T-helper 1 cell treated with Interleukin-12 subunit alpha and Interleukin-12 subunit beta and Interleukin-4 antibody, amounts not matched to agents 30 ng/mL and 1 ng/mL, for 36 hours (primary cell): ENCODE results near the gene DHX16. TPM values are rescaled to one million over a fixed set of nuclear protein-coding genes. Genes with fewer than 3 reads are reported as not detected.

ENCODE experiments used
- intact Hi-C: fragments of 100-400 bp; cut with micrococcal nuclease; formaldehyde crosslinking; loops from one replicate; pipeline ENCODE4 v1.15.1; 2024
- total RNA-seq: library from RNA; stranded (reverse); gene quantifications from 2 replicates; pipeline ENCODE4 v1.2.3, GENCODE V29; 2022

DHX16 gene
- total RNA-seq, 1 donor from 2014 or later: 51.0 TPM

- intact Hi-C loops: loop anchor here (10.0 kb wide), 1 partner anchor 1549 kb away; the partner anchor contains the start of genes GPSM3 and PBX2
These were observed 26.8 kb downstream of the DHX16 start for GRCh38 chr6:30645989-30646388.

GRCh38 chr6:30644769-30645168 lies 28.0 kb downstream of the DHX16 start:
- intact Hi-C loops: loop anchor here (10.0 kb wide), 1 partner anchor 1550 kb away; the partner anchor contains the start of genes GPSM3 and PBX2

- intact Hi-C loops: loop anchor here (10.0 kb wide), 1 partner anchor 1551 kb away; the partner anchor contains the start of genes GPSM3 and PBX2
These were observed 29.1 kb downstream of the DHX16 start for GRCh38 chr6:30643656-30644055.

GRCh38 chr6:30641048-30641447 lies 31.8 kb downstream of the DHX16 start:
- intact Hi-C loops: loop anchor here (10.0 kb wide), 1 partner anchor 1554 kb away; the partner anchor contains the start of genes GPSM3 and PBX2

GRCh38 chr6:30640481-30640880 lies 32.3 kb downstream of the DHX16 start:
- intact Hi-C loops: loop anchor here (10.0 kb wide), 1 partner anchor 1554 kb away; the partner anchor contains the start of genes GPSM3 and PBX2

- intact Hi-C loops: no loop called here
These were observed 37.0 kb downstream of the DHX16 start for GRCh38 chr6:30635834-30636233.

GRCh38 chr6:30626484-30627366 lies 46.1 kb downstream of the DHX16 start, which contains the start of gene ATAT1:
ATAT1 (plus strand) TSS chr6:30626874.
- intact Hi-C loops: loop anchor here (1.0 to 2.0 kb wide), 8 partner anchors 9 to 104 kb away; partner anchors contain the start of genes ABCF1, C6orf136, DHX16 and GNL1

GRCh38 chr6:30625511-30625910 lies 47.3 kb downstream of the DHX16 start:
- intact Hi-C loops: no loop called here

GRCh38 chr6:30619561-30619960 lies 53.2 kb downstream of the DHX16 start:
- intact Hi-C loops: loop anchor here (5.0 to 10.0 kb wide), 5 partner anchors 123 to 1278 kb away; partner anchors contain the start of genes EHMT2, FLOT1, HLA-C and IER3

- intact Hi-C loops: loop anchor here (5.0 to 10.0 kb wide), 5 partner anchors 124 to 1279 kb away; partner anchors contain the start of genes EHMT2, FLOT1, HLA-C and IER3
These were observed 54.5 kb downstream of the DHX16 start for GRCh38 chr6:30618270-30618797.

GRCh38 chr6:30617565-30618269 lies 55.1 kb downstream of the DHX16 start, which contains the start of gene MRPS18B:
MRPS18B (plus strand) TSS chr6:30617840; CDS start chr6:30617866, 26 bp downstream.
- intact Hi-C loops: loop anchor here (1.0 to 10.0 kb wide), 18 partner anchors 9 to 1280 kb away; partner anchors contain the start of genes ABCF1, ATAT1, C6orf136 and EHMT2

GRCh38 chr6:30616811-30617564 lies 55.8 kb downstream of the DHX16 start, which contains the start of gene PPP1R10:
PPP1R10 (minus strand) TSS chr6:30617243; CDS start chr6:30609944, 7,299 bp downstream.
- intact Hi-C loops: loop anchor here (1.0 to 10.0 kb wide), 18 partner anchors 9 to 1280 kb away; partner anchors contain the start of genes ABCF1, ATAT1, C6orf136 and EHMT2

GRCh38 chr6:30615958-30616810 lies 56.6 kb downstream of the DHX16 start:
- intact Hi-C loops: loop anchor here (5.0 to 10.0 kb wide), 5 partner anchors 126 to 1281 kb away; partner anchors contain the start of genes EHMT2, FLOT1, HLA-C and IER3

- intact Hi-C loops: loop anchor here (5.0 to 10.0 kb wide), 5 partner anchors 127 to 1282 kb away; partner anchors contain the start of genes EHMT2, FLOT1, HLA-C and IER3
These were observed 57.4 kb downstream of the DHX16 start for GRCh38 chr6:30615219-30615957.

- intact Hi-C loops: loop anchor here (5.0 to 10.0 kb wide), 5 partner anchors 127 to 1282 kb away; partner anchors contain the start of genes EHMT2, FLOT1, HLA-C and IER3
These were observed 58.0 kb downstream of the DHX16 start for GRCh38 chr6:30614843-30615218.

GRCh38 chr6:30614044-30614842 lies 58.6 kb downstream of the DHX16 start:
- intact Hi-C loops: loop anchor here (10.0 kb wide), 1 partner anchor 471 kb away; no protein-coding TSS in a partner anchor
